CD4-positive, CD25-positive, alpha-beta regulatory T cell (primary cell): Measurements from ENCODE around the gene SEMG2. TPM values are rescaled to one million over a fixed set of nuclear protein-coding genes. Genes with fewer than 3 reads are reported as not detected.

Experiments
- ATAC-seq, 2 donors: fragments of 150-1000 bp; cut with Tn5 transposase; one replicate each; pipeline ENCODE4 v1.10.0; 2021; ENCODE audit warnings: low read depth in 2 of 2, moderate number of reproducible peaks in 2 of 2, moderate library complexity in 1 of 2
- DNase-seq, 3 donors: peaks; one replicate each; pipeline versions ENCODE4 v3.0.0 to v3.0.0-alpha.2; 2012 to 2022; ENCODE audit warnings: mixed read lengths in 1 of 3
- H3K27ac ChIP-seq: one replicate; pipeline ENCODE4 v1.7.0; 2013; ENCODE audit warnings: mild to moderate bottlenecking, low read length; ENCODE audit not compliant: insufficient read depth, poor library complexity, severe bottlenecking
- H3K27me3 ChIP-seq: one replicate; pipeline ENCODE4 v1.7.0; 2013; ENCODE audit warnings: low read length; ENCODE audit not compliant: control insufficient read depth, insufficient read depth
- H3K36me3 ChIP-seq: one replicate; pipeline ENCODE4 v1.7.0; 2013; ENCODE audit warnings: mild to moderate bottlenecking, low read length, moderate library complexity; ENCODE audit not compliant: control insufficient read depth, insufficient read depth
- H3K4me1 ChIP-seq: 2 replicates; pipeline ENCODE4 v1.7.0; 2013; ENCODE audit warnings: mild to moderate bottlenecking, low read length; ENCODE audit not compliant: insufficient read depth, control insufficient read depth, poor library complexity, severe bottlenecking
- H3K4me3 ChIP-seq: one replicate; pipeline ENCODE4 v1.7.0; 2013; ENCODE audit warnings: low read depth, mild to moderate bottlenecking, low read length, moderate library complexity
- H3K9me3 ChIP-seq, 2 experiments: 1 replicate in 1 of 2; 2 replicates in 1 of 2; pipeline ENCODE4 v1.7.0; 2013; ENCODE audit warnings: low read length in 2 of 2, mild to moderate bottlenecking in 1 of 2, moderate library complexity in 1 of 2; ENCODE audit not compliant: control insufficient read depth in 2 of 2
- H3K27ac Mint-ChIP-seq, 3 donors: one replicate each; pipeline ENCODE4 v1.8.0; 2020 to 2022; ENCODE audit warnings: mild to moderate bottlenecking in 3 of 3, mixed read lengths in 3 of 3, moderate library complexity in 2 of 3
- H3K27me3 Mint-ChIP-seq: one replicate; pipeline ENCODE4 v1.8.0; 2022; ENCODE audit warnings: mild to moderate bottlenecking, mixed read lengths
- H3K36me3 Mint-ChIP-seq: one replicate; pipeline ENCODE4 v1.8.0; 2020; ENCODE audit warnings: mixed read lengths
- H3K4me1 Mint-ChIP-seq, 4 donors: one replicate each; pipeline ENCODE4 v1.8.0; 2020 to 2022; ENCODE audit warnings: mixed read lengths in 4 of 4, mild to moderate bottlenecking in 1 of 4
- H3K4me3 Mint-ChIP-seq, 4 donors: one replicate each; pipeline ENCODE4 v1.8.0; 2020 to 2022; ENCODE audit warnings: mild to moderate bottlenecking in 4 of 4, mixed read lengths in 4 of 4, moderate library complexity in 3 of 4
- H3K9me3 Mint-ChIP-seq, 7 donors: one replicate each; pipeline ENCODE4 v1.8.0; 2020 to 2022; ENCODE audit warnings: mixed read lengths in 7 of 7, mild to moderate bottlenecking in 3 of 7, moderate library complexity in 2 of 7
- polyA plus RNA-seq, 4 donors: library from polyadenylated mRNA; unstranded; fragments of 300-500 nt; fragmentation: Illumina TruSeq; gene quantifications; one replicate each; pipeline ENCODE4 v1.2.3, GENCODE V29; 2021
- total RNA-seq: library from RNA; stranded (reverse); gene quantifications from one replicate; pipeline ENCODE4 v1.2.3, GENCODE V29; 2022

The SEMG2 gene
- total and polyA plus RNA-seq, 5 donors from 2014 or later = not detected

DNA sequence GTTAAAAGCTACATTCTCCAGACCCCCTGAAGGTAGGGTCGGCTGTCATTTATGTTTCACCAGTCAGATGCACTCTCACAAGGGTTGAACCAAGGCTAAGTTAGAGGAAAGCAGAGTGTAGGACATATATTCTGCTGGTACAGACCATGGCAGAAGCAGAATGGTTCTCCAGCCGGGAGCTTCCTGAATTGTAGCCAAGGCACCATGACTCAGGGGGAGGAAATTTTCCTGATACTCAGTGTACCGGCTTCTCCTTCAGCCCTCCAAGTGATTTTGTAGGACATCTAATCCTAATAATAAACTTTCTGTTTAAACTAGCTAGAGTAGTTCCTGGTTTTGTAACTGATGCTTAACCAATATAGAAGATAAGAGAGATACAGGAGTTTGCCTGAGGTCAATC lies 47.4 kb downstream of the SEMG2 start:
- peaks cover 32% of the 10 kb centered on the region for H3K27me3 Mint-ChIP-seq
- H3K4me3 Mint-ChIP-seq = no peak overlapping the region
- H3K27ac ChIP-seq = no peak overlapping the region
- H3K36me3 Mint-ChIP-seq = no peaks in the 10 kb centered on the region
- no peaks in the 10 kb centered on the region for H3K9me3 ChIP-seq
- H3K27me3 ChIP-seq = peaks cover 7% of the 10 kb centered on the region
- ATAC-seq (no peak), DNase-seq (no peak)
- no peak overlapping the region for H3K4me3 ChIP-seq
- no peaks in the 10 kb centered on the region for H3K36me3 ChIP-seq
- peaks cover 0 to 1% (median 0%) of the 10 kb centered on the region in 7 donors for H3K9me3 Mint-ChIP-seq
- H3K4me1 Mint-ChIP-seq = no peaks in the 10 kb centered on the region
- H3K27ac Mint-ChIP-seq = no peak overlapping the region
- no peaks in the 10 kb centered on the region for H3K4me1 ChIP-seq

DNA sequence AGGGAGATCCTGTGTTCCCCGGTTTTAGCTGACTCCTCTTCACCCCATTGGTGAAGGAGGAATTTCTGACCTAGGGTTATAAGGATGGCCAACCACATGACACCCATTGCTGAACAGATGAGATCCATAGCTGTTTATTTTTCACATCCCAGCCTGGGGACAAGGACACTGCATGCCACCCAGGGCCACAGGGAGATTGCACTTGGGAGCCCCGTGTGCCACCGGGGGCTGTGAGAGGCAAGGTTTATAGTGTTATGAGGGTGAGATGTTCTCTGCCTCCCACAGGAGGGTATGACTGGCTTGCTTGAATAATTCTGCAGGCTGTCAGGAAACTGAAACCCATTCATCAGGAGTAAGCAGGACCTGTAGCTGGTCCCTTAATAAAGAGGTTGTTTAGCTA lies 47.9 kb downstream of the SEMG2 start:
- peaks cover 0 to 1% (median 0%) of the 10 kb centered on the region in 7 donors for H3K9me3 Mint-ChIP-seq
- H3K4me1 ChIP-seq = no peaks in the 10 kb centered on the region
- H3K4me3 ChIP-seq = no peak overlapping the region
- no peak overlapping the region for H3K27ac Mint-ChIP-seq
- H3K4me3 Mint-ChIP-seq = no peak overlapping the region
- H3K27me3 Mint-ChIP-seq = peaks cover 32% of the 10 kb centered on the region
- H3K9me3 ChIP-seq = no peaks in the 10 kb centered on the region
- H3K27me3 ChIP-seq = peaks cover 10% of the 10 kb centered on the region
- no peaks in the 10 kb centered on the region for H3K36me3 Mint-ChIP-seq
- DNase-seq (no peak), ATAC-seq (no peak)
- no peak overlapping the region for H3K27ac ChIP-seq
- no peaks in the 10 kb centered on the region for H3K4me1 Mint-ChIP-seq
- H3K36me3 ChIP-seq = no peaks in the 10 kb centered on the region

GRCh38 chr20:45269754-45270270 lies 48.6 kb downstream of the SEMG2 start:
- H3K4me3 Mint-ChIP-seq = no peak overlapping the region
- no peaks in the 10 kb centered on the region for H3K36me3 ChIP-seq
- peaks cover 0 to 1% (median 0%) of the 10 kb centered on the region in 7 donors for H3K9me3 Mint-ChIP-seq
- H3K27me3 ChIP-seq = peaks cover 7% of the 10 kb centered on the region
- H3K27ac ChIP-seq = no peak overlapping the region
- ATAC-seq (no peak), DNase-seq (no peak)
- no peaks in the 10 kb centered on the region for H3K36me3 Mint-ChIP-seq
- no peaks in the 10 kb centered on the region for H3K4me1 Mint-ChIP-seq
- no peak overlapping the region for H3K4me3 ChIP-seq
- no peak overlapping the region for H3K27ac Mint-ChIP-seq
- no peaks in the 10 kb centered on the region for H3K9me3 ChIP-seq
- no peaks in the 10 kb centered on the region for H3K4me1 ChIP-seq
- peaks cover 37% of the 10 kb centered on the region for H3K27me3 Mint-ChIP-seq

Other genes with a start within 250 kb of the SEMG2 start
- not detected for gene KCNS1, start 120.2 kb upstream of the SEMG2 start, total RNA-seq
- gene KCNS1, start 120.2 kb upstream of the SEMG2 start, polyA plus RNA-seq = under 1 TPM; 0.09 to 0.20 (median 0.17) TPM
- gene WFDC5, start 106.2 kb upstream of the SEMG2 start, total RNA-seq = not detected
- gene WFDC5, start 106.2 kb upstream of the SEMG2 start, polyA plus RNA-seq = not detected
- not detected for gene WFDC12, start 96.9 kb upstream of the SEMG2 start, total RNA-seq
- gene WFDC12, start 96.9 kb upstream of the SEMG2 start, polyA plus RNA-seq = not detected
- not detected for gene PI3, start 46.5 kb upstream of the SEMG2 start, total RNA-seq
- not detected for gene PI3, start 46.5 kb upstream of the SEMG2 start, polyA plus RNA-seq
- gene SEMG1, start 14.3 kb upstream of the SEMG2 start, total RNA-seq = not detected
- not detected for gene SEMG1, start 14.3 kb upstream of the SEMG2 start, polyA plus RNA-seq
- not detected for gene SLPI, start 33.2 kb downstream of the SEMG2 start, total RNA-seq
- not detected for gene SLPI, start 33.2 kb downstream of the SEMG2 start, polyA plus RNA-seq
- not detected for gene RBPJL, start 85.5 kb downstream of the SEMG2 start, total RNA-seq
- not detected for gene RBPJL, start 85.5 kb downstream of the SEMG2 start, polyA plus RNA-seq
- gene MATN4, start 86.9 kb downstream of the SEMG2 start, total RNA-seq = not detected
- gene MATN4, start 86.9 kb downstream of the SEMG2 start, polyA plus RNA-seq = under 1 TPM in 1 of 4 donors, not detected in 3; 0.10 TPM
- gene SDC4, start 127.1 kb downstream of the SEMG2 start, total RNA-seq = 8.2 TPM
- 1 to 10 TPM; 2.2 to 6.3 (median 3.7) TPM for gene SDC4, start 127.1 kb downstream of the SEMG2 start, polyA plus RNA-seq
- gene SYS1, start 141.8 kb downstream of the SEMG2 start, total RNA-seq = 94.2 TPM
- gene SYS1, start 141.8 kb downstream of the SEMG2 start, polyA plus RNA-seq = 10 to 100 TPM; 38.4 to 54.3 (median 42.0) TPM
- not detected for gene TP53TG5, start 157.0 kb downstream of the SEMG2 start, total RNA-seq
- gene TP53TG5, start 157.0 kb downstream of the SEMG2 start, polyA plus RNA-seq = under 1 TPM; 0.18 to 0.56 (median 0.23) TPM
- gene DBNDD2, start 186.9 kb downstream of the SEMG2 start, total RNA-seq = 15.1 TPM
- 10 to 100 TPM; 19.5 to 23.5 (median 21.7) TPM for gene DBNDD2, start 186.9 kb downstream of the SEMG2 start, polyA plus RNA-seq
- gene PIGT, start 194.8 kb downstream of the SEMG2 start, total RNA-seq = 137 TPM
- gene PIGT, start 194.8 kb downstream of the SEMG2 start, polyA plus RNA-seq = 100 to 1,000 TPM in 1 of 4 donors, 10 to 100 TPM in 3; 80.3 to 102 (median 91.7) TPM
- not detected for gene WFDC2, start 248.4 kb downstream of the SEMG2 start, total RNA-seq
- not detected for gene WFDC2, start 248.4 kb downstream of the SEMG2 start, polyA plus RNA-seq